GM23338 (cell line): Measurements from ENCODE around the gene LRIT1. TPM values are rescaled to one million over a fixed set of nuclear protein-coding genes. Genes with fewer than 3 reads are reported as not detected.

Experiments used
- ATAC-seq: fragments of 200-7000 bp; cut with Tn5 transposase; 3 replicates; pipeline ENCODE4 v1.9.1; 2020
- DNase-seq: peaks from one replicate; pipeline ENCODE4 v3.0.0-alpha.2; 2015; ENCODE audit warnings: low spot score
- H2AFZ ChIP-seq: fragments of 200-600 bp; sonication (generic); 2 replicates; pipeline ENCODE4 v1.8.0; 2016; ENCODE audit warnings: antibody characterized with exemption, mild to moderate bottlenecking, moderate library complexity
- H3F3A ChIP-seq: fragments of 200-600 bp; sonication (generic); replicated peaks from 2 replicates; pipeline ENCODE4 v1.8.0; 2017; ENCODE audit warnings: antibody characterized with exemption, mixed run types, low read depth
- H3K27ac ChIP-seq: fragments of 200-600 bp; sonication (generic); 2 replicates; pipeline ENCODE4 v1.6.1; 2016; ENCODE audit warnings: low read depth
- H3K27me3 ChIP-seq: fragments of 200-600 bp; sonication (generic); 2 replicates; pipeline ENCODE4 v1.8.0; 2016; ENCODE audit warnings: mild to moderate bottlenecking, mixed run types, moderate library complexity; ENCODE audit not compliant: insufficient read depth
- H3K36me3 ChIP-seq: fragments of 200-600 bp; sonication (generic); 2 replicates; pipeline ENCODE4 v1.8.0; 2016; ENCODE audit warnings: mild to moderate bottlenecking; ENCODE audit not compliant: insufficient read depth
- H3K4me1 ChIP-seq: fragments of 200-600 bp; sonication (generic); 2 replicates; pipeline ENCODE4 v1.8.0; 2016; ENCODE audit warnings: mild to moderate bottlenecking, moderate library complexity; ENCODE audit not compliant: insufficient read depth
- H3K4me2 ChIP-seq: fragments of 200-600 bp; sonication (generic); 2 replicates; pipeline ENCODE4 v1.7.1; 2017; ENCODE audit warnings: mixed run types
- H3K4me3 ChIP-seq: fragments of 200-600 bp; sonication (generic); 2 replicates; pipeline ENCODE4 v1.6.1; 2016; ENCODE audit warnings: mixed run types
- H3K79me2 ChIP-seq: fragments of 200-600 bp; sonication (generic); replicated peaks from 2 replicates; pipeline ENCODE4 v1.8.0; 2017; ENCODE audit warnings: mild to moderate bottlenecking; ENCODE audit not compliant: insufficient read depth
- H3K9me2 ChIP-seq: fragments of 200-600 bp; sonication (generic); 2 replicates; pipeline ENCODE4 v1.8.0; 2017; ENCODE audit not compliant: insufficient read depth
- H4K20me1 ChIP-seq: fragments of 200-600 bp; sonication (generic); replicated peaks from 2 replicates; pipeline ENCODE4 v1.8.0; 2017; ENCODE audit warnings: mild to moderate bottlenecking; ENCODE audit not compliant: insufficient read depth
- H3K27ac Mint-ChIP-seq: 2 replicates; pipeline ENCODE4 v1.8.0; 2020; ENCODE audit warnings: inconsistent platforms, mild to moderate bottlenecking, moderate library complexity, mixed read lengths
- H3K27me3 Mint-ChIP-seq: 3 replicates; pipeline ENCODE4 v1.8.0; 2022; ENCODE audit warnings: low read depth, mild to moderate bottlenecking, moderate library complexity, mixed read lengths, inconsistent platforms; ENCODE audit not compliant: insufficient read depth, poor library complexity
- H3K36me3 Mint-ChIP-seq: 3 replicates; pipeline ENCODE4 v1.8.0; 2021; ENCODE audit warnings: low read depth, mild to moderate bottlenecking, inconsistent platforms, moderate library complexity, mixed read lengths
- H3K4me1 Mint-ChIP-seq: 3 replicates; pipeline ENCODE4 v1.8.0; 2020; ENCODE audit warnings: mild to moderate bottlenecking, inconsistent platforms, mixed read lengths
- H3K4me3 Mint-ChIP-seq: 3 replicates; pipeline ENCODE4 v1.8.0; 2021; ENCODE audit warnings: moderate library complexity, mild to moderate bottlenecking, inconsistent platforms, mixed read lengths
- H3K9me3 Mint-ChIP-seq: 3 replicates; pipeline ENCODE4 v1.8.0; 2020; ENCODE audit warnings: moderate library complexity, mild to moderate bottlenecking, inconsistent platforms, mixed read lengths
- CREB1 ChIP-seq: fragments of 250-450 bp; sonication (Bioruptor Pico); IDR thresholded peaks from 2 replicates; pipeline ENCODE4 v1.5.0; 2020; ENCODE audit warnings: low read depth, mild to moderate bottlenecking, moderate library complexity
- CTCF ChIP-seq, 2 experiments: fragments of 200-600 bp in 1 of 2; sonication (generic) in 1 of 2; conservative IDR thresholded peaks; 2 replicates each; pipeline versions ENCODE4 v1.5.1 to v1.6.1; 2016 to 2017; ENCODE audit warnings: antibody characterized with exemption in 2 of 2, low read depth in 2 of 2, mild to moderate bottlenecking in 2 of 2, moderate library complexity in 1 of 2
- EZH2 ChIP-seq: fragments of 200-600 bp; sonication (generic); IDR thresholded peaks from one replicate; pipeline ENCODE4 v1.8.0; 2017; ENCODE audit warnings: antibody characterized with exemption, mild to moderate bottlenecking, low read depth; ENCODE audit not compliant: unreplicated experiment
- EZH2phosphoT487 ChIP-seq: fragments of 200-600 bp; sonication (generic); IDR thresholded peaks from one replicate; pipeline ENCODE4 v1.8.1; 2018; ENCODE audit warnings: antibody characterized with exemption; ENCODE audit not compliant: unreplicated experiment
- JUNB ChIP-seq: IDR thresholded peaks from one replicate; pipeline ENCODE4 v1.6.1; 2016; ENCODE audit warnings: antibody characterized with exemption; ENCODE audit not compliant: unreplicated experiment
- NANOG ChIP-seq: IDR thresholded peaks from 2 replicates; pipeline ENCODE4 v1.6.1; 2016; ENCODE audit warnings: antibody characterized with exemption, borderline replicate concordance
- POLR2AphosphoS5 ChIP-seq: IDR thresholded peaks from 2 replicates; pipeline ENCODE4 v1.6.1; 2016; ENCODE audit warnings: antibody characterized with exemption, low read depth
- STAT1 ChIP-seq: IDR thresholded peaks from one replicate; pipeline ENCODE4 v1.6.1; 2016; ENCODE audit warnings: antibody characterized with exemption; ENCODE audit not compliant: unreplicated experiment
- ZNF114 ChIP-seq: fragments of 250-450 bp; sonication (Bioruptor Pico); IDR thresholded peaks from 2 replicates; pipeline ENCODE4 v1.5.0; 2020; ENCODE audit warnings: mild to moderate bottlenecking, moderate library complexity
- ZNF331 ChIP-seq: fragments of 250-450 bp; sonication (Bioruptor Pico); IDR thresholded peaks from 2 replicates; pipeline ENCODE4 v1.5.0; 2020; ENCODE audit warnings: low read depth, mild to moderate bottlenecking, moderate library complexity
- ZNF462 ChIP-seq: fragments of 250-450 bp; sonication (Bioruptor Pico); IDR thresholded peaks from 2 replicates; pipeline ENCODE4 v1.5.0; 2020; ENCODE audit warnings: mild to moderate bottlenecking, moderate library complexity
- polyA plus RNA-seq: library from polyadenylated mRNA; unstranded; fragments of >200 nt; fragmentation: Nextera tagmentation; extraction: Ambion mirVana; gene quantifications from 2 replicates; pipeline ENCODE4 v1.2.1, GENCODE V29; 2016
- total RNA-seq: library from RNA; depleted of rRNA; stranded (reverse); fragments of >200 nt; shearing (Covaris generic); gene quantifications from 2 replicates; pipeline ENCODE4 v1.2.3, GENCODE V29; 2014
- TF ChIP-seq, protein P1 (sequence below): IDR thresholded peaks from 2 replicates; pipeline ENCODE4 v1.6.1; 2016; ENCODE audit warnings: antibody characterized with exemption
- TF ChIP-seq, protein P2 (sequence below): IDR thresholded peaks from one replicate; pipeline ENCODE4 v1.6.1; 2018; ENCODE audit warnings: antibody characterized with exemption; ENCODE audit not compliant: unreplicated experiment

LRIT1 gene
- total and polyA plus RNA-seq, 2 experiments from 2014 or later = 0.07 TPM; not detected in 1

- DNase-seq = no peak
- Histone ChIP-seq H3K9me2 (no peaks in the 10 kb centered on the region), H3K79me2 (no peaks in the 10 kb centered on the region), H3F3A (no peaks in the 10 kb centered on the region), H3K36me3 (no peaks in the 10 kb centered on the region), H2AFZ (no peak overlapping the region), H3K27me3 (no peaks in the 10 kb centered on the region), H4K20me1 (no peaks in the 10 kb centered on the region), H3K4me1 (peaks cover 3% of the 10 kb centered on the region; the same call in 1 of the 2 replicates), H3K4me3 (no peak overlapping the region), H3K4me2 (no peak overlapping the region), H3K27ac (no peak overlapping the region)
- H3K36me3 Mint-ChIP-seq = no peaks in the 10 kb centered on the region
- no peak overlapping the region for H3K27ac Mint-ChIP-seq
- H3K4me3 Mint-ChIP-seq = no peak overlapping the region
- no peak for ATAC-seq
- peaks cover 3% of the 10 kb centered on the region for H3K27me3 Mint-ChIP-seq
- peaks cover 9% of the 10 kb centered on the region for H3K4me1 Mint-ChIP-seq
- no peaks in the 10 kb centered on the region; the same call in 2 of the 3 replicates for H3K9me3 Mint-ChIP-seq
- TF ChIP-seq CREB1 (CRISPR knock-in tag) (no peak), ZNF462 (CRISPR knock-in tag) (no peak), EZH2 (no peak), NANOG (no peak), STAT1 (no peak), POLR2AphosphoS5 (no peak), JUNB (no peak), CTCF (conservative IDR thresholded peaks at IDR 0.05; ENCODE audit: low read depth in 2 of 2) (no peak), ZNF114 (no peak), ZNF331 (CRISPR knock-in tag) (no peak), EZH2phosphoT487 (no peak)
- TF ChIP-seq, protein P1, sequence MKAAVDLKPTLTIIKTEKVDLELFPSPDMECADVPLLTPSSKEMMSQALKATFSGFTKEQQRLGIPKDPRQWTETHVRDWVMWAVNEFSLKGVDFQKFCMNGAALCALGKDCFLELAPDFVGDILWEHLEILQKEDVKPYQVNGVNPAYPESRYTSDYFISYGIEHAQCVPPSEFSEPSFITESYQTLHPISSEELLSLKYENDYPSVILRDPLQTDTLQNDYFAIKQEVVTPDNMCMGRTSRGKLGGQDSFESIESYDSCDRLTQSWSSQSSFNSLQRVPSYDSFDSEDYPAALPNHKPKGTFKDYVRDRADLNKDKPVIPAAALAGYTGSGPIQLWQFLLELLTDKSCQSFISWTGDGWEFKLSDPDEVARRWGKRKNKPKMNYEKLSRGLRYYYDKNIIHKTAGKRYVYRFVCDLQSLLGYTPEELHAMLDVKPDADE = no peak
- TF ChIP-seq, protein P2, sequence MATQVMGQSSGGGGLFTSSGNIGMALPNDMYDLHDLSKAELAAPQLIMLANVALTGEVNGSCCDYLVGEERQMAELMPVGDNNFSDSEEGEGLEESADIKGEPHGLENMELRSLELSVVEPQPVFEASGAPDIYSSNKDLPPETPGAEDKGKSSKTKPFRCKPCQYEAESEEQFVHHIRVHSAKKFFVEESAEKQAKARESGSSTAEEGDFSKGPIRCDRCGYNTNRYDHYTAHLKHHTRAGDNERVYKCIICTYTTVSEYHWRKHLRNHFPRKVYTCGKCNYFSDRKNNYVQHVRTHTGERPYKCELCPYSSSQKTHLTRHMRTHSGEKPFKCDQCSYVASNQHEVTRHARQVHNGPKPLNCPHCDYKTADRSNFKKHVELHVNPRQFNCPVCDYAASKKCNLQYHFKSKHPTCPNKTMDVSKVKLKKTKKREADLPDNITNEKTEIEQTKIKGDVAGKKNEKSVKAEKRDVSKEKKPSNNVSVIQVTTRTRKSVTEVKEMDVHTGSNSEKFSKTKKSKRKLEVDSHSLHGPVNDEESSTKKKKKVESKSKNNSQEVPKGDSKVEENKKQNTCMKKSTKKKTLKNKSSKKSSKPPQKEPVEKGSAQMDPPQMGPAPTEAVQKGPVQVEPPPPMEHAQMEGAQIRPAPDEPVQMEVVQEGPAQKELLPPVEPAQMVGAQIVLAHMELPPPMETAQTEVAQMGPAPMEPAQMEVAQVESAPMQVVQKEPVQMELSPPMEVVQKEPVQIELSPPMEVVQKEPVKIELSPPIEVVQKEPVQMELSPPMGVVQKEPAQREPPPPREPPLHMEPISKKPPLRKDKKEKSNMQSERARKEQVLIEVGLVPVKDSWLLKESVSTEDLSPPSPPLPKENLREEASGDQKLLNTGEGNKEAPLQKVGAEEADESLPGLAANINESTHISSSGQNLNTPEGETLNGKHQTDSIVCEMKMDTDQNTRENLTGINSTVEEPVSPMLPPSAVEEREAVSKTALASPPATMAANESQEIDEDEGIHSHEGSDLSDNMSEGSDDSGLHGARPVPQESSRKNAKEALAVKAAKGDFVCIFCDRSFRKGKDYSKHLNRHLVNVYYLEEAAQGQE = no peak
These were observed 28.4 kb upstream of the LRIT1 start for GRCh38 chr10:84269773-84270172.
